OCI-LY1 (cell line): ENCODE data around the gene SCLT1.

Source experiments
- H2AFZ ChIP-seq: fragments of 200-600 bp; sonication (generic), shearing (Covaris generic); 2 replicates; pipeline ENCODE4 v1.6.0; 2014; ENCODE audit warnings: antibody characterized with exemption, mild to moderate bottlenecking, low read length
- H3F3A ChIP-seq: fragments of 200-600 bp; sonication (generic), shearing (Covaris generic); 2 replicates; pipeline ENCODE4 v1.6.0; 2014; ENCODE audit warnings: mild to moderate bottlenecking, antibody characterized with exemption, low read length, moderate library complexity; ENCODE audit not compliant: insufficient read depth
- H3K27ac ChIP-seq: fragments of 200-600 bp; sonication (generic); 2 replicates; pipeline ENCODE4 v1.5.1; 2014; ENCODE audit warnings: low read length, mixed run types, mild to moderate bottlenecking, low read depth; ENCODE audit not compliant: poor library complexity, severe bottlenecking
- H3K27me3 ChIP-seq: fragments of 200-600 bp; sonication (generic); 2 replicates; pipeline ENCODE4 v1.6.0; 2014; ENCODE audit warnings: antibody characterized with exemption, mild to moderate bottlenecking, low read length, moderate library complexity; ENCODE audit not compliant: insufficient read depth
- H3K36me3 ChIP-seq: fragments of 200-600 bp; sonication (generic); 2 replicates; pipeline ENCODE4 v1.6.1; 2014; ENCODE audit warnings: mild to moderate bottlenecking, antibody characterized with exemption, low read length, moderate library complexity, mixed read lengths; ENCODE audit not compliant: insufficient read depth
- H3K4me1 ChIP-seq: fragments of 200-600 bp; sonication (generic); 2 replicates; pipeline ENCODE4 v1.5.1; 2014; ENCODE audit warnings: mild to moderate bottlenecking, low read length, moderate library complexity; ENCODE audit not compliant: insufficient read depth, severe bottlenecking
- H3K4me2 ChIP-seq: fragments of 200-600 bp; sonication (generic), shearing (Covaris generic); 2 replicates; pipeline ENCODE4 v1.6.1; 2014; ENCODE audit warnings: low read length
- H3K4me3 ChIP-seq: fragments of 200-600 bp; sonication (generic); 2 replicates; pipeline ENCODE4 v1.5.1; 2014; ENCODE audit warnings: low read length, low read depth, mild to moderate bottlenecking, mixed read lengths; ENCODE audit not compliant: poor library complexity, severe bottlenecking
- H3K79me2 ChIP-seq: fragments of 200-600 bp; shearing (Covaris generic); 2 replicates; pipeline ENCODE4 v1.6.1; 2016; ENCODE audit warnings: mixed run types, low read length, mixed read lengths; ENCODE audit not compliant: insufficient read depth
- H3K9ac ChIP-seq: fragments of 200-600 bp; sonication (generic), shearing (Covaris generic); 2 replicates; pipeline ENCODE4 v1.6.1; 2014; ENCODE audit warnings: mild to moderate bottlenecking, low read length, mixed read lengths
- H3K9me2 ChIP-seq: fragments of 200-600 bp; sonication (generic), shearing (Covaris generic); 2 replicates; pipeline ENCODE4 v1.6.1; 2014; ENCODE audit warnings: low read depth, mild to moderate bottlenecking, low read length, mixed read lengths
- H3K9me3 ChIP-seq: fragments of 200-600 bp; shearing (Covaris generic); 2 replicates; pipeline ENCODE4 v1.6.1; 2014; ENCODE audit warnings: low read length, mixed read lengths
- H4K20me1 ChIP-seq: fragments of 200-600 bp; sonication (generic), shearing (Covaris generic); 2 replicates; pipeline ENCODE4 v1.6.0; 2016; ENCODE audit warnings: mild to moderate bottlenecking, low read length; ENCODE audit not compliant: insufficient read depth
- EZH2 ChIP-seq: fragments of 200-600 bp; sonication (generic), shearing (Covaris generic); IDR thresholded peaks from 2 replicates; pipeline ENCODE4 v1.8.0; 2017; ENCODE audit warnings: borderline replicate concordance, mixed run types, mild to moderate bottlenecking, antibody characterized with exemption, low read length, moderate library complexity, mixed read lengths
- TF ChIP-seq, protein P1 (sequence below): fragments of 200-600 bp; sonication (generic), shearing (Covaris generic); IDR thresholded peaks from 2 replicates; pipeline ENCODE4 v1.5.1; 2017; ENCODE audit warnings: mild to moderate bottlenecking, antibody characterized with exemption, low read length, moderate library complexity, mixed read lengths

Gene SCLT1

GRCh38 chr4:129064717-129065116 lies 28.6 kb downstream of the SCLT1 start:
- Histone ChIP-seq H3K4me1 (no peaks in the 10 kb centered on the region), H3K9me2 (no peaks in the 10 kb centered on the region), H2AFZ (no peak overlapping the region), H4K20me1 (no peaks in the 10 kb centered on the region), H3F3A (no peaks in the 10 kb centered on the region), H3K36me3 (peaks cover 16% of the 10 kb centered on the region), H3K27me3 (no peaks in the 10 kb centered on the region), H3K79me2 (no peaks in the 10 kb centered on the region), H3K4me3 (no peak overlapping the region), H3K27ac (no peak overlapping the region), H3K9me3 (peaks cover 16% of the 10 kb centered on the region; the same call in 1 of the 2 replicates), H3K4me2 (no peak overlapping the region), H3K9ac (no peak overlapping the region)
- TF ChIP-seq, protein P1, sequence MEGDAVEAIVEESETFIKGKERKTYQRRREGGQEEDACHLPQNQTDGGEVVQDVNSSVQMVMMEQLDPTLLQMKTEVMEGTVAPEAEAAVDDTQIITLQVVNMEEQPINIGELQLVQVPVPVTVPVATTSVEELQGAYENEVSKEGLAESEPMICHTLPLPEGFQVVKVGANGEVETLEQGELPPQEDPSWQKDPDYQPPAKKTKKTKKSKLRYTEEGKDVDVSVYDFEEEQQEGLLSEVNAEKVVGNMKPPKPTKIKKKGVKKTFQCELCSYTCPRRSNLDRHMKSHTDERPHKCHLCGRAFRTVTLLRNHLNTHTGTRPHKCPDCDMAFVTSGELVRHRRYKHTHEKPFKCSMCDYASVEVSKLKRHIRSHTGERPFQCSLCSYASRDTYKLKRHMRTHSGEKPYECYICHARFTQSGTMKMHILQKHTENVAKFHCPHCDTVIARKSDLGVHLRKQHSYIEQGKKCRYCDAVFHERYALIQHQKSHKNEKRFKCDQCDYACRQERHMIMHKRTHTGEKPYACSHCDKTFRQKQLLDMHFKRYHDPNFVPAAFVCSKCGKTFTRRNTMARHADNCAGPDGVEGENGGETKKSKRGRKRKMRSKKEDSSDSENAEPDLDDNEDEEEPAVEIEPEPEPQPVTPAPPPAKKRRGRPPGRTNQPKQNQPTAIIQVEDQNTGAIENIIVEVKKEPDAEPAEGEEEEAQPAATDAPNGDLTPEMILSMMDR, result no peak
- TF ChIP-seq EZH2, result no peak

GRCh38 chr4:129063640-129064039 lies 29.7 kb downstream of the SCLT1 start:
- Histone ChIP-seq H3F3A (no peaks in the 10 kb centered on the region), H3K27me3 (no peaks in the 10 kb centered on the region), H3K9ac (no peak overlapping the region), H3K4me1 (no peaks in the 10 kb centered on the region), H3K27ac (no peak overlapping the region), H3K36me3 (peaks cover 16% of the 10 kb centered on the region), H3K79me2 (no peaks in the 10 kb centered on the region), H3K4me2 (no peak overlapping the region), H3K9me2 (no peaks in the 10 kb centered on the region), H2AFZ (no peak overlapping the region), H3K4me3 (no peak overlapping the region), H4K20me1 (no peaks in the 10 kb centered on the region), H3K9me3 (peaks cover 24% of the 10 kb centered on the region)
- TF ChIP-seq, protein P1, result no peak
- no peak for TF ChIP-seq EZH2

- Histone ChIP-seq H3F3A (no peaks in the 10 kb centered on the region), H3K9me3 (peaks cover 28% of the 10 kb centered on the region), H3K4me3 (no peak overlapping the region), H3K79me2 (no peaks in the 10 kb centered on the region), H3K4me2 (no peak overlapping the region), H2AFZ (no peak overlapping the region), H4K20me1 (no peaks in the 10 kb centered on the region), H3K36me3 (peaks cover 16% of the 10 kb centered on the region), H3K9me2 (no peaks in the 10 kb centered on the region), H3K27ac (no peak overlapping the region), H3K9ac (no peak overlapping the region), H3K27me3 (no peaks in the 10 kb centered on the region), H3K4me1 (no peaks in the 10 kb centered on the region)
- TF ChIP-seq EZH2, result no peak
- TF ChIP-seq, protein P1, result no peak
Measured at GRCh38 chr4:129062580-129062979, 30.8 kb downstream of the SCLT1 start.
